ENCODE measurements around the gene FAM217A. TPM values are rescaled to one million over a fixed set of nuclear protein-coding genes. Genes with fewer than 3 reads are reported as not detected.

FAM217A gene
- total and polyA plus RNA-seq, 2 of the 13 experiments (the other 11 are each of a cell fraction or from before 2014, with no cell fraction given), result not detected

GRCh38 chr6:4021133-4021853 is 57.6 kb downstream of the FAM217A start (continued):
- TF ChIP-seq ARID5B (CRISPR knock-in tag; IDR thresholded peaks at IDR 0.05) (peak; percentile 62; the same call in 1 of the 2 replicates), GABPB1 (CRISPR knock-in tag; IDR thresholded peaks at IDR 0.05) (peak; percentile 95), PRDM4 (CRISPR knock-in tag; IDR thresholded peaks at IDR 0.05; ENCODE audit: borderline replicate concordance) (no peak), KMT2A (CRISPR knock-in tag; IDR thresholded peaks at IDR 0.05) (peak; percentile 93), ZNF598 (CRISPR knock-in tag; IDR thresholded peaks at IDR 0.05; ENCODE audit: borderline replicate concordance) (peak; percentile 91; the same call in 1 of the 2 replicates), ZBTB10 (CRISPR knock-in tag; IDR thresholded peaks at IDR 0.05; ENCODE audit: borderline replicate concordance) (0 out of 2 replicates have a peak, but pooled peaks have one; percentile 38), ZFP36L1 (CRISPR knock-in tag; IDR thresholded peaks at IDR 0.05) (peak; percentile 41; the same call in 1 of the 2 replicates), TIGD3 (CRISPR knock-in tag; IDR thresholded peaks at IDR 0.05; ENCODE audit: borderline replicate concordance) (peak; percentile 70; the same call in 1 of the 2 replicates), ZNF740 (CRISPR knock-in tag; IDR thresholded peaks at IDR 0.05) (no peak), ETV5 (CRISPR knock-in tag; IDR thresholded peaks at IDR 0.05; ENCODE audit: borderline replicate concordance) (peak; percentile 87)

Measured in HepG2 (cell line).